T47D (cell line): ENCODE measurements around the gene TMEM138.

Experiments used
- DNase-seq, 2 experiments: peaks; one replicate each; pipeline versions ENCODE4 v3.0.0 to v3.0.0-alpha.2; 2011 to 2012; ENCODE audit warnings: low read depth in 1 of 2, low spot score in 1 of 2
- JUND ChIP-seq: IDR thresholded peaks from 2 replicates; pipeline ENCODE4 v1.6.1; 2012; ENCODE audit warnings: low read depth
- in situ Hi-C: cut with HindIII; loops from 2 replicates; pipeline ENCODE4 v1.10.0; 2016; ENCODE audit warnings: low sequenced_read_pairs, low pct_unique_long_range_greater_than_20kb

TMEM138 gene

GRCh38 chr11:61334434-61335354, 27.5 kb upstream of the TMEM138 start:
- DNase-seq: no peak
- in situ Hi-C loops: no loop called here
- TF ChIP-seq JUND: no peak

DNA sequence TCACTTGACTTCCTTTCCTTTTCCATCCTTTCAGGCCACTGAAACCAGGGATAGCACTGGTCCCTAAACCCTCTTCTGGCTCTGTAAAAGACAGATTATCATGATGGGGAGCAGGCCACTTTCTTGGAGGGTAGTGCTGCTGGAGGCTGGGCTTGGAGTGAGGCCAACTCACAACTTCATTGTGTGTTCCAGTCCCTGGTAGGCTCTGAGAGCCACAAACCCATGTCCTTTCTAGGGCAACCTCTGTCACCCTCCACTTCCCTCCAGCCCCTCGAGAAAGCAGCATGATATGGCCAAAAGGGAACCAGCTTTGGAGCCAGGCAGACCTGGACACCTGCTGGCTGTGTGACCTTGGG, 26.8 kb upstream of the TMEM138 start:
- in situ Hi-C loops: no loop called here

GRCh38 chr11:61336171-61336935, 25.8 kb upstream of the TMEM138 start:
- TF ChIP-seq JUND: no peak
- in situ Hi-C loops: no loop called here

More for the DNA sequence above, 26.8 kb upstream of the TMEM138 start:
- no peak for DNase-seq
- no peak for TF ChIP-seq JUND

GRCh38 chr11:61337706-61338470, 24.3 kb upstream of the TMEM138 start:
- in situ Hi-C loops: no loop called here
- no peak for TF ChIP-seq JUND
- no peak for DNase-seq

More at GRCh38 chr11:61336171-61336935, 25.8 kb upstream of the TMEM138 start:
- DNase-seq: peak; percentile 90 to 94

DNA sequence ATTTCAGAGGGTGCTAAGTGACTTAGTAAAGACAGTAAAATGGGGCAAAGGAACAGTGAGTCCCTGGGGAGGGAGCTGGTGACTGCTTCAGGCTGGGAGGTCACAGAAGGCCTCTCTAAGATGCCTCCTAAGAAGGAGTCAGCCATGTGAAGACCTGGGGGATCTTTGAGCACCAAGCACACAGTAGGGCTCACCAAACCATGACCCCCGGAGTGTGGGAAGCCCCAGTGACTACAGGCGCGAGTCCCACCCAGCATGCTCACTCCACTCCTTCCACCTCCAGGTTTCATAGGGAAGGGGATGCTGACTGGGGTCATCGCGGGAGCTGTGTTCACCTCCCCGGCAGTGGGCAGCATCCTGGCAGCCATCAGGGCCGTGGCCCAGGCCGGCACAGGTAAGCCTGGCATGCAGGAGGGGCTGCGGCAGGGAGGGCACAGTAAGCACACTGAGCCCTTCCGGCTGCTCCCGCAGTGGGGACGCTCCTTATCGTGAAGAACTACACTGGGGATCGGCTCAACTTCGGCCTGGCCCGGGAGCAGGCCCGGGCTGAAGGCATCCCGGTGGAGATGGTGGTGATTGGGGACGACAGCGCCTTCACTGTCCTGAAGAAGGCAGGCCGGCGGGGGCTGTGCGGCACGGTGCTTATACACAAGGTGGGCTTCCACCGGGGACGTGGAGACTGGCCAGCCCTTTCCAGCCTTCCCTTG, 23.2 kb upstream of the TMEM138 start:
- no peak for TF ChIP-seq JUND
- in situ Hi-C loops: no loop called here
- no peak for DNase-seq

DNA sequence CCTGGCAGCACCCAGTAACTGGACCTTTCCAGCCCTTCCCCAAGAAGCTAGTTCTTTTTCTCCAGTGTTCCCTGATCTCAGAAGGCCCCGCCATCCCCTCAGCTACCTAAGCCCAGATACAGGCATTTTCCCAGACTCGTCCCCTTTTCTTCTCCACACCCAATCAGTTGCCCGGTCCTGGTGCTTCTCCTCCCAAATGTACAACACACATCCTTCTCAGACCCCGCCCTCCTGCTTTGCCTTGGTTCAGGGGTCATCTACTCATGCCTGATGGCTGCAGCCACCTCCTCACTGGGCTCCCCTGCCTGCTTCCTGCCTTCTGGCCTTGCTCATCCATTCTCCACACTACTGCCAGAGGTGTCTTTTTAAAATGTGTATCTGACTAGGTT, 22.7 kb upstream of the TMEM138 start:
- no peak for TF ChIP-seq JUND
- in situ Hi-C loops: no loop called here
- no peak for DNase-seq

DNA sequence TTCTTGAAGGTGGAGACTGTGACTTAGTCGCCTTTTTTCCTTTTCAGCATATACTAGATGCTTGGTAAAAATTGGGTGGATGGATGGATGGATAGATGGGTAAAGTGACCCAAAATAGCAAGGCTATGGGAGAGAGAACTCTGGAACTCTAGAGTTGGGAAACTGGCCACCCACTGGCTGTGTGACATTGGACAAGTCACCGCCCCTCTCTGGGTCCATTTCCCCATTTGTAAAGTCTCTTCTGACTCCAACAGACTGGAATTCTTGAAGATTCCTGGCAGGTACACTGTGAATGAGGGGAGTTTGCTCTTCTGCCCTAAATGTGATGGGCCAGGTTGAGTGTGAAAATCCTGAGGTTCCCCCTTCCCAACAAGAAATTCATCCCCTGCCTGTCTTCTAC, 21.2 kb upstream of the TMEM138 start:
- no peak for DNase-seq
- TF ChIP-seq JUND: no peak
- in situ Hi-C loops: no loop called here

GRCh38 chr11:61341706-61342105, 20.5 kb upstream of the TMEM138 start:
- no peak for DNase-seq
- in situ Hi-C loops: no loop called here
- no peak for TF ChIP-seq JUND

DNA sequence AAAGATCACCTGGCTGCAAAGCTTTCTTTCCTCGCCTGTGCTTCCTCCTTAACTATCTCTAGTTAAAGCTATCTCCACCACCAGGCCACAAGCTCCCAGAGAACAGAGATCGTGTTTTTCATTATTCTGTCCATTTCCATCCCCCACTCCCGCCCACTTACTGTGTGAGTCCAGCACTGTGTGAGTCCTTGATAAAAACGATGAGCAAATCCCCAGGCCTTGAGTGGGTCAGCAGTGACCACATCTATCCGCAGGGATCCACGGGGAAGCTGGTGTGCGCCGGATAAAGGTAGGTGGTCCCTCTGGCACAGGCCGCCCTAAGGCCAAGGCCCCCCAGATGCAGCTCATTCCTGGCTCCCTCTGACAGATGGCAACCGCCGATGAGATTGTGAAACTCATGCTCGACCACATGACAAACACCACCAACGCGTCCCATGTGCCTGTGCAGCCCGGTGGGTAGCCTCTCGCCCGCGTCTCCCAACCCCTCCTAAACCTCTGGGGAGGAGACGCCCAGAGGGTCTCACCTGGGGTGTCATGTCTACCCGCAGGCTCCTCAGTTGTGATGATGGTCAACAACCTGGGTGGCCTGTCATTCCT, 19.9 kb upstream of the TMEM138 start:
- DNase-seq: no peak
- in situ Hi-C loops: no loop called here
- no peak for TF ChIP-seq JUND

- in situ Hi-C loops: no loop called here
- DNase-seq: no peak
- no peak for TF ChIP-seq JUND
These were observed 18.1 kb upstream of the TMEM138 start for GRCh38 chr11:61343792-61344745.

- DNase-seq: no peak
- no peak for TF ChIP-seq JUND
- in situ Hi-C loops: no loop called here
These were observed 17.0 kb upstream of the TMEM138 start for GRCh38 chr11:61345170-61345610.
